ENCODE data around the gene ARHGAP30.
A peak's percentile ranks its signal among the peaks of the same experiment; 100 is the strongest.
"Not testable (repeated sequence)": the region's sequence is repeated elsewhere in the genome, so short reads cannot be mapped to it uniquely, and the experiment has no call there.

ARHGAP30 gene

GRCh38 chr1:161069731-161070270 is at the start of gene ARHGAP30:
ARHGAP30 (minus strand) TSS chr1:161069891; CDS start chr1:161069624, 267 bp downstream.
- DNase-seq, result peak; percentile 69

- peak; percentile 79 to 81 for DNase-seq
These were observed 48.3 kb upstream of the ARHGAP30 start, which contains the start of the genes NIT1 and PFDN2 for GRCh38 chr1:161117759-161118581. NIT1 (plus strand) TSS chr1:161118105; CDS start chr1:161118177, 72 bp downstream. PFDN2 (minus strand) TSS chr1:161118037; CDS start chr1:161118026, 11 bp downstream.

- DNase-seq, result not testable (repeated sequence)
These were observed 46.3 kb upstream of the ARHGAP30 start for GRCh38 chr1:161115961-161116360.

- no peak for DNase-seq
These were observed 45.5 kb upstream of the ARHGAP30 start for GRCh38 chr1:161115132-161115711.

GRCh38 chr1:161114556-161114955 is 44.9 kb upstream of the ARHGAP30 start:
- DNase-seq, result no peak

- no peak for DNase-seq
These were observed 44.2 kb upstream of the ARHGAP30 start for GRCh38 chr1:161113915-161114314.

- no peak for DNase-seq
These were observed 41.8 kb upstream of the ARHGAP30 start for GRCh38 chr1:161111527-161111926.

- no peak for DNase-seq
These were observed 41.4 kb upstream of the ARHGAP30 start for GRCh38 chr1:161111117-161111516.

- DNase-seq, result no peak
These were observed 36.7 kb upstream of the ARHGAP30 start for GRCh38 chr1:161106431-161106830.

- no peak for DNase-seq
These were observed 30.9 kb upstream of the ARHGAP30 start for GRCh38 chr1:161100556-161100955.

- DNase-seq, result no peak
These were observed 29.6 kb upstream of the ARHGAP30 start for GRCh38 chr1:161099090-161099802.

- DNase-seq, result peak; percentile 31 to 39
These were observed 28.7 kb upstream of the ARHGAP30 start, which contains the start of gene KLHDC9 for GRCh38 chr1:161098210-161099068. KLHDC9 (plus strand) TSS chr1:161098361; CDS start chr1:161098536, 175 bp downstream.

GRCh38 chr1:161096530-161096929 is 26.8 kb upstream of the ARHGAP30 start:
- no peak for DNase-seq

GRCh38 chr1:161096015-161096414 is 26.3 kb upstream of the ARHGAP30 start:
- DNase-seq, result no peak

GRCh38 chr1:161095230-161095629 is 25.5 kb upstream of the ARHGAP30 start:
- DNase-seq, result no peak

- no peak for DNase-seq
These were observed 24.8 kb upstream of the ARHGAP30 start for GRCh38 chr1:161094481-161094880.

- DNase-seq, result peak; percentile 43 to 58
These were observed 22.9 kb upstream of the ARHGAP30 start for GRCh38 chr1:161092621-161093028.

- DNase-seq, result no peak
These were observed 22.3 kb upstream of the ARHGAP30 start for GRCh38 chr1:161091796-161092507.

GRCh38 chr1:161091093-161091492 is 21.4 kb upstream of the ARHGAP30 start:
- no peak for DNase-seq

GRCh38 chr1:161090617-161091016 is 20.9 kb upstream of the ARHGAP30 start:
- no peak for DNase-seq

- DNase-seq, result no peak
These were observed 20.2 kb upstream of the ARHGAP30 start for GRCh38 chr1:161089938-161090337.
